Breast epithelium (tissue), 4 donors: Measurements from ENCODE around the gene URB1. TPM values are rescaled to one million over a fixed set of nuclear protein-coding genes. Genes with fewer than 3 reads are reported as not detected.

Experiments used
- DNase-seq, 2 donors: peaks; one replicate each; pipeline ENCODE4 v3.0.0-alpha.2; 2019; ENCODE audit warnings: low spot score in 2 of 2
- H3K27ac ChIP-seq, 2 donors: fragments of 200-600 bp; sonication (generic) in 1 of 2; one replicate each; pipeline ENCODE4 v1.5.1; 2016 to 2019; ENCODE audit warnings: mild to moderate bottlenecking in 1 of 2
- H3K27me3 ChIP-seq, 2 donors: fragments of 200-600 bp; sonication (generic) in 1 of 2; one replicate each; pipeline versions ENCODE4 v1.5.1 to v1.6.0; 2017 to 2019; ENCODE audit warnings: control low read depth in 1 of 2, mild to moderate bottlenecking in 1 of 2
- H3K36me3 ChIP-seq: fragments of 200-600 bp; one replicate; pipeline ENCODE4 v1.5.1; 2019
- H3K4me1 ChIP-seq, 2 donors: fragments of 200-600 bp; sonication (generic); one replicate each; pipeline ENCODE4 v1.5.1; 2016 to 2019; ENCODE audit warnings: control low read depth in 1 of 2
- H3K4me3 ChIP-seq, 3 donors: fragments of 200-600 bp; sonication (generic); 1 replicate in 2 of 3; 2 replicates in 1 of 3; pipeline ENCODE4 v1.5.1; 2016 to 2019; ENCODE audit warnings: mild to moderate bottlenecking in 3 of 3, moderate library complexity in 2 of 3
- H3K9me3 ChIP-seq, 2 donors: fragments of 200-600 bp; sonication (generic) in 1 of 2; one replicate each; pipeline ENCODE4 v1.5.1; 2016 to 2019; ENCODE audit warnings: control low read depth in 1 of 2
- POLR2A ChIP-seq: fragments of 450-650 bp; IDR thresholded peaks from one replicate; pipeline ENCODE4 v1.6.1; 2016; ENCODE audit warnings: antibody characterized with exemption, mild to moderate bottlenecking, moderate library complexity
- POLR2AphosphoS5 ChIP-seq, 3 donors: sonication (generic); formaldehyde crosslinking; IDR thresholded peaks; one replicate each; pipeline ENCODE4 v1.6.1; 2017; ENCODE audit warnings: antibody characterized with exemption in 3 of 3
- intact Hi-C: fragments of 100-400 bp; cut with DNase I; formaldehyde crosslinking; loops from one replicate; pipeline ENCODE4 v1.15.1; 2023; ENCODE audit warnings: low total_unique reads
- total RNA-seq, 3 donors: library from RNA; depleted of rRNA; stranded (reverse); fragments of >200 nt; gene quantifications; one replicate each; pipeline ENCODE4 v1.1.0, GENCODE V29; 2016
- TF ChIP-seq, protein P1 (sequence below), 3 donors: fragments of 450-650 bp; IDR thresholded peaks; one replicate each; pipeline ENCODE4 v1.5.1; 2016 to 2017; ENCODE audit warnings: antibody characterized with exemption in 3 of 3, mild to moderate bottlenecking in 3 of 3, moderate library complexity in 3 of 3

The URB1 gene
- total RNA-seq, 3 donors from 2014 or later, result 12.8 to 22.2 (median 20.6) TPM

DNA sequence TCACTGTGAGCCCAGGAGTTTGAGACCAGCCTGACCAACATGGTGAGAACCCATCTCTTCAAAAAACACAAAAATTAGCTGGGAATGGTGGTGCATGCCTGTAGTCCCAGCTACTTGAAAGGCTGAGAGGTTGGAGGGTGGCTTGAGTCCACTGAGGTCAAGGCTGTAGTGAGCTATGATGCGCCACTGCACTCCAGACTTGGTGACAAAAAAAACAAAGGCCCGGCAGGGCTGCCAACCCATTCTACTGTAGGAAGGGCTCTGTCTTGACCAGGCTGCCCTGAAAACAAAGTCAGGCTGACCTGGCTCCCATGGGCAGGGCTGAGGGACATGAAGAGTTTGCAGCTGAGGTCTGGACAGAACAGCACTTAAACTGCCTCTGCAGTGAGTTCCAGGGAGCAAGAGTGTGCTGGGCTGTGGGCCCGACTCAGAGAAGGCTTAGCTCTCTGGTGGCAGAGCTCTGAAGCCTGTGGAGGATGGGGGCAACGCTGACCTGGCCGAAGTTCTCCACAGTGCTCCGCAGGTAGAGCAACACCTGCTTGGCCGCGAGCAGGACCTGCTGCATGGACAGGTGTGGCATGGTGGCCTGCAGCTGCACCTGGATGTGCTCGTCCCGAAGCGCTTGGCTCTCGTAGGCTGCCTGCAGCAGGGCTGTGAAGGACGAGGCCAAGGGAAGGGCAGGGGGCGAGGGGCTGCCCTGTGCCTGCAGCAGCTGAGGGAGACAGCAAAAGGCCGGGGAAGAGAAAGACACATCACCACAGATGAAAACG is 42.4 kb downstream of the URB1 start:
- intact Hi-C loops, result no loop called here
- TF ChIP-seq POLR2A (no peak), POLR2AphosphoS5 (IDR thresholded peaks at IDR 0.05) (no peak)
- TF ChIP-seq, protein P1, sequence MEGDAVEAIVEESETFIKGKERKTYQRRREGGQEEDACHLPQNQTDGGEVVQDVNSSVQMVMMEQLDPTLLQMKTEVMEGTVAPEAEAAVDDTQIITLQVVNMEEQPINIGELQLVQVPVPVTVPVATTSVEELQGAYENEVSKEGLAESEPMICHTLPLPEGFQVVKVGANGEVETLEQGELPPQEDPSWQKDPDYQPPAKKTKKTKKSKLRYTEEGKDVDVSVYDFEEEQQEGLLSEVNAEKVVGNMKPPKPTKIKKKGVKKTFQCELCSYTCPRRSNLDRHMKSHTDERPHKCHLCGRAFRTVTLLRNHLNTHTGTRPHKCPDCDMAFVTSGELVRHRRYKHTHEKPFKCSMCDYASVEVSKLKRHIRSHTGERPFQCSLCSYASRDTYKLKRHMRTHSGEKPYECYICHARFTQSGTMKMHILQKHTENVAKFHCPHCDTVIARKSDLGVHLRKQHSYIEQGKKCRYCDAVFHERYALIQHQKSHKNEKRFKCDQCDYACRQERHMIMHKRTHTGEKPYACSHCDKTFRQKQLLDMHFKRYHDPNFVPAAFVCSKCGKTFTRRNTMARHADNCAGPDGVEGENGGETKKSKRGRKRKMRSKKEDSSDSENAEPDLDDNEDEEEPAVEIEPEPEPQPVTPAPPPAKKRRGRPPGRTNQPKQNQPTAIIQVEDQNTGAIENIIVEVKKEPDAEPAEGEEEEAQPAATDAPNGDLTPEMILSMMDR (IDR thresholded peaks at IDR 0.05), result no peak
- no peak for DNase-seq

DNA sequence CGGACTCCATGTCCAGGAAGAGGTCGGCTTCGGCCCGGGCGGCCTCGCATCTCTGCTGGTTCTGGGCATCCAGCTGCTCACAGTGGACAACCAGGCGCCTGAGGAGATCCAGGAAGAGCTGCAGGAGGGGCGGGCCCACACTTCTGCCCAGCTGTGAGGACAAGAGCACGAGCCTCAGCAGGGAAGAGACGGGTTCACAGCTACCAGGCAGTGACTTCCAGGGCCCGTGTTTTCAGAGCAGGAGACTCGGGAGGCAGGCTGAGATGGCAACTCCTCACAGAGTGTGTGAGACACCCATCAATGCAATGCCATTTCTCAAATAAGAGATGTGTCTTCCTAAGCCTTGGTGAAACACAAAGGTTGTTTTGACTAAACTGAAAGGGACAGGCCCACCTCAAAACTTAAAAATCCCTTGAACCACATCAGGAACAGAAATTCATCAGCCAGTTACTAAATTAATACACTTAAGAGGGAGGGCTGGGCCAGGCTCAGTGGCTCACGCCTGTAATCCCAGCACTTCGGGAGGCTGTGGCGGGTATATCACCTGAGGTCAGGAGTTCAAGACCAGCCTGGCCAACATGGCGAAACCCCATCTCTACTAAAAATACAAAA is 43.4 kb downstream of the URB1 start:
- DNase-seq, result no peak
- TF ChIP-seq POLR2AphosphoS5 (IDR thresholded peaks at IDR 0.05) (no peak), POLR2A (no peak)
- TF ChIP-seq, protein P1 (IDR thresholded peaks at IDR 0.05), result no peak

More for the DNA sequence above, 42.4 kb downstream of the URB1 start:
- Histone ChIP-seq H3K4me1 (no peaks in the 10 kb centered on the region), H3K4me3 (no peak overlapping the region), H3K36me3 (peaks cover 7% of the 10 kb centered on the region), H3K27ac (peak overlapping the region; percentile 83 to 85), H3K9me3 (no peaks in the 10 kb centered on the region), H3K27me3 (no peaks in the 10 kb centered on the region)

DNA sequence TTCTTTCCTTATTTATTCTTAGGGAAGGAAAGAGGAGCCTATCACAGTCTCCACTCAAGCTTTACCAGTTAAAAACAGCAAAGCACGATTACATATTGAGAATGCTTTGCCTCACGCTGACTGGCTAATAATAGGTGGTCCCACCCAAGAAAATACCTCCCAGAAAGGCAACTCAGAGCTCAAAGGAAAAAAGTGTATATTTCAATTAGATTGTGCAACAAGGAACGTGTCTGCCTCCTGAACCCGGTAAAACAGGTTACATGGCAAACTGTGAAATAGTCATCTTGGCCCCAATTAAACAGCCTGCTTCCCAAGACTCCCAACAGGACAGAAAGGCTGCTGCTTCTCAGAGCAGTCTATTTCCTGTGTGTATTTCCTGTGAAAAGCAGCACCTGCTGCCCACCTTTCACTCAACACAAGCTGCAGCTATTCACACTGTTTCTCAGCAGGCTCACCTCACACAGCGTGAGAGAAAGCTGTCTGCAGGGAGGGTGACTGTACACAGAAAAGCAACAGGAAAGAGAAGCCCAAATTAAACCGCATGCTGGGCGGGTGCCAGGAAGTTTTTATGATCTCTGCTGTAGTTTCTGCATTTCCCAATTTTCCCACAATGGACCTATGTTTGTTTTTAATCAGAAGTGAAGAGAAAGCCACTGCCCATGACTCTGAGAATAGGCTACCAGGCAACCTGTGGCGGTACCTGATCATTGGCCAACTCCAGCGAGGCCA is 44.0 kb downstream of the URB1 start:
- intact Hi-C loops, result no loop called here
- Histone ChIP-seq H3K27ac (peak overlapping the region; percentile 83 to 85), H3K9me3 (peaks cover 0 to 11% of the 10 kb centered on the region in 2 donors), H3K4me3 (peak overlapping the region in 1 of 3 donors; percentile 27), H3K27me3 (no peaks in the 10 kb centered on the region), H3K36me3 (peaks cover 19% of the 10 kb centered on the region), H3K4me1 (no peaks in the 10 kb centered on the region)
- peak in 1 of 2 donors; percentile 44 for DNase-seq
- TF ChIP-seq POLR2A (no peak), POLR2AphosphoS5 (IDR thresholded peaks at IDR 0.05) (peak in 1 of 3 donors; percentile 18)
- TF ChIP-seq, protein P1 (IDR thresholded peaks at IDR 0.05), result no peak

More for the DNA sequence above, 43.4 kb downstream of the URB1 start:
- Histone ChIP-seq H3K4me3 (peak overlapping the region in 1 of 3 donors; percentile 27), H3K27me3 (no peaks in the 10 kb centered on the region), H3K36me3 (peaks cover 15% of the 10 kb centered on the region), H3K4me1 (no peaks in the 10 kb centered on the region), H3K9me3 (peaks cover 0 to 4% of the 10 kb centered on the region in 2 donors), H3K27ac (peak overlapping the region; percentile 83 to 85)
- intact Hi-C loops, result no loop called here

DNA sequence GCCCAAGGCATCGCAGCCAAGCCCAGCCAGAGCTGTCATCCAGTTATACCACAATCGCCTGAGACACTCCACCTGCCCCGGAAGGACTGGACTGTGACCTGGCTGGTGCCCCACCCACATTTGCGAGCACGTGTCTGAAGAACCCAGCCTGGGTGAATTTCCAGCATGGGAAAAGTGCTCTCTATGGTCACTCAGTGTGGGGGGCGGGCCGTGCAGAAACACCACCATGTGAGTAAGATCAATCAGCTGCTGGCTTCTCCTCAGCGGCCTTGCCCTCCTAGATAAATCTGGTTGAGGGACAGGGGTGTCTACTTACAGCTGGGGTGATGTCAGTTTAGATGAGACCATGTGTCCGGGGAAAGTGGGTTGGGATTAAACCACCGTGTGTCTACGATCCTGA is 44.8 kb downstream of the URB1 start:
- TF ChIP-seq, protein P1 (IDR thresholded peaks at IDR 0.05), result no peak
- TF ChIP-seq POLR2A, result no peak
- TF ChIP-seq POLR2AphosphoS5 (IDR thresholded peaks at IDR 0.05), result no peak
- intact Hi-C loops, result no loop called here
- Histone ChIP-seq H3K4me1 (no peaks in the 10 kb centered on the region), H3K36me3 (peaks cover 14% of the 10 kb centered on the region), H3K27me3 (no peaks in the 10 kb centered on the region), H3K27ac (peak overlapping the region; percentile 83 to 85), H3K9me3 (peaks cover 0 to 12% of the 10 kb centered on the region in 2 donors), H3K4me3 (no peak overlapping the region)
- DNase-seq, result no peak
